NCI-H2196 (cell line): Measurements from ENCODE around the gene PPP1R10.

Experiments
- DNase-seq: peaks from one replicate; lab custom pipeline; 2025; ENCODE audit not compliant: unreplicated experiment; lab: John Stamatoyannopoulos, UW

Gene PPP1R10

GRCh38 chr6:30599625-30600324 lies 17.3 kb downstream of the PPP1R10 start:
- no peak for DNase-seq

GRCh38 chr6:30598912-30599624 lies 18.0 kb downstream of the PPP1R10 start:
- DNase-seq = no peak

- DNase-seq = peak; percentile 80
These were observed 19.5 kb downstream of the PPP1R10 start for GRCh38 chr6:30597315-30598144.

- DNase-seq = no peak
These were observed 24.8 kb downstream of the PPP1R10 start for GRCh38 chr6:30592287-30592686.

- DNase-seq = no peak
These were observed 26.0 kb downstream of the PPP1R10 start for GRCh38 chr6:30591008-30591407.

- DNase-seq = no peak
These were observed 26.5 kb downstream of the PPP1R10 start for GRCh38 chr6:30590509-30590908.

GRCh38 chr6:30589754-30590358 lies 27.2 kb downstream of the PPP1R10 start:
- no peak for DNase-seq

GRCh38 chr6:30583921-30584320 lies 33.1 kb downstream of the PPP1R10 start:
- DNase-seq = no peak

- no peak for DNase-seq
These were observed 39.0 kb downstream of the PPP1R10 start for GRCh38 chr6:30578051-30578450.

GRCh38 chr6:30573113-30573512 lies 43.9 kb downstream of the PPP1R10 start:
- DNase-seq = no peak

GRCh38 chr6:30572148-30572547 lies 44.9 kb downstream of the PPP1R10 start:
- DNase-seq = no peak

GRCh38 chr6:30571762-30572082 lies 45.3 kb downstream of the PPP1R10 start:
- no peak for DNase-seq

GRCh38 chr6:30571075-30571761 lies 45.8 kb downstream of the PPP1R10 start, which contains the start of gene ABCF1:
Gene ABCF1 (plus strand): TSS chr6:30571442. CDS start chr6:30571488, 46 bp downstream.
- DNase-seq = peak; percentile 97

- DNase-seq = no peak
These were observed 46.3 kb downstream of the PPP1R10 start for GRCh38 chr6:30570740-30571074.

GRCh38 chr6:30570263-30570662 lies 46.8 kb downstream of the PPP1R10 start:
- DNase-seq = no peak

GRCh38 chr6:30568245-30568644 lies 48.8 kb downstream of the PPP1R10 start:
- DNase-seq = no peak

- no peak for DNase-seq
These were observed 51.3 kb downstream of the PPP1R10 start for GRCh38 chr6:30565772-30566171.

GRCh38 chr6:30564114-30564513 lies 52.9 kb downstream of the PPP1R10 start:
- DNase-seq = no peak

- DNase-seq = no peak
These were observed 54.3 kb downstream of the PPP1R10 start for GRCh38 chr6:30562470-30563425.

GRCh38 chr6:30560930-30561329 lies 56.1 kb downstream of the PPP1R10 start:
- no peak for DNase-seq
